NB4 (cell line): ENCODE measurements around the gene GJD3.

Experiments
- MYC ChIP-seq: IDR thresholded peaks from 2 replicates; pipeline ENCODE4 v1.6.1; 2011; ENCODE audit warnings: low read depth, low read length
- POLR2A ChIP-seq: IDR thresholded peaks from 2 replicates; pipeline ENCODE4 v1.6.1; 2011; ENCODE audit warnings: mild to moderate bottlenecking; ENCODE audit not compliant: insufficient read length; ENCODE audit errors: extremely low read depth
- TF ChIP-seq, protein P1 (sequence below): IDR thresholded peaks from one replicate; pipeline ENCODE4 v1.5.1; 2012; ENCODE audit warnings: low read depth, low read length
- TF ChIP-seq, protein P2 (sequence below): IDR thresholded peaks from 2 replicates; pipeline ENCODE4 v1.6.1; 2011; ENCODE audit warnings: low read depth, low read length

DNA sequence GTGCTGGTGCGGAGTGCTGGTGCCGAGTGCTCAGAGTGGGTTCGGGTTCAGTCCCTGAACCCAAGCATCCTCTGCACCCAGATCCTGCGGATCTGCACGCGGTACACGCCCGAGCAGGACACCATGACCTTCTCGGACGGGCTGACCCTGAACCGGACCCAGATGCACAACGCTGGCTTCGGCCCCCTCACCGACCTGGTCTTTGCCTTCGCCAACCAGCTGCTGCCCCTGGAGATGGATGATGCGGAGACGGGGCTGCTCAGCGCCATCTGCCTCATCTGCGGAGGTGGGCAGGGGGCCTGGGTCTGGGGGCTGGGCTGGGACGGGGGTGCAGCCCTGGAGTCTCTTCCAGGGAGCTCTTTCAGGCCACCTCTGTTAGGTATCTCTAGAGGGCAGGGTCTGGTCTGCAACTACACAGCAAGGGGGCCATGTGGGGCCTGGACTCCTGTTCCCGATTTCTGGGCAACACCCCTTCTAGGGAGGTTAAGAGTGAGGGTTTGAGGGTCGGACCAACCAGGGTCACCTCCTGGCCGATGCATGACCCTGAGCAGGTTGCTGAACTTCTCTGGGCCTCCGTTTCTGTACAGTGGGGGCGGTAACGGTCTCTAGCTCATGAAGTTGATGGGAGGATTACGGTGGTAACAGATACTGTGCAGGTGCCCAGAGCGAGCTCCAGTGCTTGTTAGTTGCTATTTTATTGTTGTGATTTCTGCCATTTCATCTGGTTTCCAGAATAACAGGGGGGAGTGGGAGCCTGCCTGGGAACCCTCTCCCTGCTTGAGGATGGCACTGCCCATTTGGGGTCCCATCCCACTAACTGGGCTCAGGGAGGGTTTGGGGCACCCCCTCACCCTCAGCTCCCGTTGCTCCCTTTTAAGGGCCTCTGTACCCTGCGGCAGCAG, 10.1 kb downstream of the GJD3 start:
- TF ChIP-seq, protein P1, sequence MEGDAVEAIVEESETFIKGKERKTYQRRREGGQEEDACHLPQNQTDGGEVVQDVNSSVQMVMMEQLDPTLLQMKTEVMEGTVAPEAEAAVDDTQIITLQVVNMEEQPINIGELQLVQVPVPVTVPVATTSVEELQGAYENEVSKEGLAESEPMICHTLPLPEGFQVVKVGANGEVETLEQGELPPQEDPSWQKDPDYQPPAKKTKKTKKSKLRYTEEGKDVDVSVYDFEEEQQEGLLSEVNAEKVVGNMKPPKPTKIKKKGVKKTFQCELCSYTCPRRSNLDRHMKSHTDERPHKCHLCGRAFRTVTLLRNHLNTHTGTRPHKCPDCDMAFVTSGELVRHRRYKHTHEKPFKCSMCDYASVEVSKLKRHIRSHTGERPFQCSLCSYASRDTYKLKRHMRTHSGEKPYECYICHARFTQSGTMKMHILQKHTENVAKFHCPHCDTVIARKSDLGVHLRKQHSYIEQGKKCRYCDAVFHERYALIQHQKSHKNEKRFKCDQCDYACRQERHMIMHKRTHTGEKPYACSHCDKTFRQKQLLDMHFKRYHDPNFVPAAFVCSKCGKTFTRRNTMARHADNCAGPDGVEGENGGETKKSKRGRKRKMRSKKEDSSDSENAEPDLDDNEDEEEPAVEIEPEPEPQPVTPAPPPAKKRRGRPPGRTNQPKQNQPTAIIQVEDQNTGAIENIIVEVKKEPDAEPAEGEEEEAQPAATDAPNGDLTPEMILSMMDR = no peak
- no peak for TF ChIP-seq MYC
- no peak for TF ChIP-seq POLR2A
- TF ChIP-seq, protein P2, sequence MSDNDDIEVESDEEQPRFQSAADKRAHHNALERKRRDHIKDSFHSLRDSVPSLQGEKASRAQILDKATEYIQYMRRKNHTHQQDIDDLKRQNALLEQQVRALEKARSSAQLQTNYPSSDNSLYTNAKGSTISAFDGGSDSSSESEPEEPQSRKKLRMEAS = no peak
